ENCODE measurements around the gene DUSP15.

Gene DUSP15

DNA sequence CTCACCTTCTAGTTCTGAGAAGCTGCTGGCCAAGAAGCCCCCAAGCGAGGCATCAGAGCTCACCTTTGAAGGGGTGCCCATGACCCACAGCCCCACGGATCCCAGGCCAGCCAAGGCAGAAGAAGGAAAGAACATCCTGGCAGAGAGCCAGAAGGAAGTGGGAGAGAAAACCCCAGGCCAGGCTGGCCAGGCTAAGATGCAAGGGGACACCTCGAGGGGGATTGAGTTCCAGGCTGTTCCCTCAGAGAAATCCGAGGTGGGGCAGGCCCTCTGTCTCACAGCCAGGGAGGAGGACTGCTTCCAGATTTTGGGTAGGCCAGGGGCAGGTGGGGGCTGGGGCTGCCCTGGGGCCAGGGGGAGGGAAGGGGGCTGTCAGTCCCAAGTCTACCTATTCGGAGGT lies 48.9 kb downstream of the DUSP15 start:
- TF ChIP-seq, protein P1, sequence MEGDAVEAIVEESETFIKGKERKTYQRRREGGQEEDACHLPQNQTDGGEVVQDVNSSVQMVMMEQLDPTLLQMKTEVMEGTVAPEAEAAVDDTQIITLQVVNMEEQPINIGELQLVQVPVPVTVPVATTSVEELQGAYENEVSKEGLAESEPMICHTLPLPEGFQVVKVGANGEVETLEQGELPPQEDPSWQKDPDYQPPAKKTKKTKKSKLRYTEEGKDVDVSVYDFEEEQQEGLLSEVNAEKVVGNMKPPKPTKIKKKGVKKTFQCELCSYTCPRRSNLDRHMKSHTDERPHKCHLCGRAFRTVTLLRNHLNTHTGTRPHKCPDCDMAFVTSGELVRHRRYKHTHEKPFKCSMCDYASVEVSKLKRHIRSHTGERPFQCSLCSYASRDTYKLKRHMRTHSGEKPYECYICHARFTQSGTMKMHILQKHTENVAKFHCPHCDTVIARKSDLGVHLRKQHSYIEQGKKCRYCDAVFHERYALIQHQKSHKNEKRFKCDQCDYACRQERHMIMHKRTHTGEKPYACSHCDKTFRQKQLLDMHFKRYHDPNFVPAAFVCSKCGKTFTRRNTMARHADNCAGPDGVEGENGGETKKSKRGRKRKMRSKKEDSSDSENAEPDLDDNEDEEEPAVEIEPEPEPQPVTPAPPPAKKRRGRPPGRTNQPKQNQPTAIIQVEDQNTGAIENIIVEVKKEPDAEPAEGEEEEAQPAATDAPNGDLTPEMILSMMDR (IDR thresholded peaks at IDR 0.05; ENCODE audit: insufficient read depth, low read length, poor library complexity, severe bottlenecking) = no peak
- no peak for TF ChIP-seq EZH2phosphoT487 (conservative IDR thresholded peaks at IDR 0.05; ENCODE audit: low read length)
- Histone ChIP-seq H3K27me3 (ENCODE audit: low read length) (no peaks in the 10 kb centered on the region), H3F3A (ENCODE audit: insufficient read depth) (no peaks in the 10 kb centered on the region), H3K79me2 (ENCODE audit: insufficient read depth, low read length) (no peaks in the 10 kb centered on the region), H3K4me2 (ENCODE audit: low read depth, low read length, poor library complexity, severe bottlenecking) (no peak overlapping the region), H3K9ac (ENCODE audit: low read length) (no peak overlapping the region), H4K20me1 (ENCODE audit: low read depth, low read length) (no peaks in the 10 kb centered on the region), H3K27ac (ENCODE audit: low read depth, low read length) (no peak overlapping the region), H3K4me3 (ENCODE audit: insufficient read depth, low read length, poor library complexity, severe bottlenecking) (no peak overlapping the region), H3K9me3 (ENCODE audit: insufficient read depth, low read length) (no peaks in the 10 kb centered on the region), H3K9me2 (replicated peaks; ENCODE audit: insufficient read depth, low read length) (no peaks in the 10 kb centered on the region), H2AFZ (ENCODE audit: low read depth, low read length, severe bottlenecking) (no peak overlapping the region), H3K36me3 (ENCODE audit: low read length) (no peaks in the 10 kb centered on the region)

DNA sequence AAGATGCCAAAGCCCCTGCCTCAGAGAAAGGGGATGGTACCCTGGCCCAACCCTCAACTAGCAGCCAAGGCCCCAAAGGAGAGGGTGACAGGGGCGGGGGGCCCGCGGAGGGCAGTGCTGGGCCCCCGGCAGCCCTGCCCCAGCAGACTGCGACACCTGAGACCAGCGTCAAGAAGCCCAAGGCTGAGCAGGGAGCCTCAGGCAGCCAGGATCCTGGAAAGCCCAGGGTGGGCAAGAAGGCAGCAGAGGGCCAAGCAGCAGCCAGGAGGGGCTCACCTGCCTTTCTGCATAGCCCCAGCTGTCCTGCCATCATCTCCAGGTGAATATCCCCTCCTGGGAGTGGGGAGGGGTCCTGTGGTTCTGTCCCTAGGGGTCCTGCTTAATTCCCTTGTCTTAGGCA lies 50.1 kb downstream of the DUSP15 start:
- H3K27ac ChIP-seq (ENCODE audit: low read depth, low read length) = no peak overlapping the region
- no peak overlapping the region for H3K9ac ChIP-seq (ENCODE audit: low read length)
- no peaks in the 10 kb centered on the region for H3K79me2 ChIP-seq (ENCODE audit: insufficient read depth, low read length)
- no peaks in the 10 kb centered on the region for H3F3A ChIP-seq (ENCODE audit: insufficient read depth)
- no peak overlapping the region for H3K4me3 ChIP-seq (ENCODE audit: insufficient read depth, low read length, poor library complexity, severe bottlenecking)
- no peaks in the 10 kb centered on the region for H3K36me3 ChIP-seq (ENCODE audit: low read length)
- no peak overlapping the region for H3K4me2 ChIP-seq (ENCODE audit: low read depth, low read length, poor library complexity, severe bottlenecking)
- H2AFZ ChIP-seq (ENCODE audit: low read depth, low read length, severe bottlenecking) = no peak overlapping the region
- no peaks in the 10 kb centered on the region for H3K9me2 ChIP-seq (replicated peaks; ENCODE audit: insufficient read depth, low read length)
- H3K9me3 ChIP-seq (ENCODE audit: insufficient read depth, low read length) = no peaks in the 10 kb centered on the region
- no peaks in the 10 kb centered on the region for H4K20me1 ChIP-seq (ENCODE audit: low read depth, low read length)
- H3K27me3 ChIP-seq (ENCODE audit: low read length) = no peaks in the 10 kb centered on the region
- TF ChIP-seq EZH2phosphoT487 (conservative IDR thresholded peaks at IDR 0.05; ENCODE audit: low read length) = no peak
- TF ChIP-seq, protein P1 (IDR thresholded peaks at IDR 0.05; ENCODE audit: insufficient read depth, low read length, poor library complexity, severe bottlenecking) = no peak

DNA sequence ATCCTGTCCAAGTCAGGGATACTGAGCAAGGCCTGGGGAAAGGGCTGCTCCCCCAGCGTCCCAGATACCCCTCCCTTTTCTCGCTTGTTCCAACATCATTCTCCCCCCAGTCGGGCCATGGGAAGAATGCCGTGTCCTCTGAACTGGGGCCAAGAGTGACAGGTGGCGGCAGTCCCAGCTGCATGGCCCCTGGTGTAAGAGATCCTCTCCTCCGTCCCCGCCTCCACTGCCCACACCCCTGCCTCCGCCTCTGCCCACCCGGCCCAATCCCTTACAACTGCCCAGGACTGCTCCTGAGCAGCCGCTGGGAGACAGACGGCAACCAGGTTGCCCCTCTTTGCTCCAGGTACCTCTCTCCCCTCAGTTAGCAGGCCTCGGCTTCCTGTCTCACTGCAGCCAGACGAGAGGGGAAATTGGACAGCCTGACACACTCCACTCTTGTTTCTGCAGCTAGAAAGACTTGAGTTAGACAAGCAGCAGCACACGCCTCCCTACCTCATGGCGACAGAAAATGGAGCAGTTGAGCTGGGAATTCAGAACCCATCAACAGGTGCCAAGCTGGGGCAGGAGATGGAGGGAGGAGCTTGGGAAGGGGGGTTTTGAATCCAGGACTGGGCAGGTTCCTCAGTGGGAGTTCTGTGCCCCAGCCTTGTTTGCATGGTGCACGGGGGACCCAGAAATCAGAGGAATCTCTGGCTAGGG lies 51.1 kb downstream of the DUSP15 start, which contains the start of gene MYLK2:
MYLK2 (plus strand) TSS at position 274 of the 702 bp plus-strand sequence; CDS start at position 499, 225 bp downstream.
- Histone ChIP-seq H4K20me1 (ENCODE audit: low read depth, low read length) (no peaks in the 10 kb centered on the region), H3K4me3 (ENCODE audit: insufficient read depth, low read length, poor library complexity, severe bottlenecking) (no peak within 1 kb of the TSS), H3K36me3 (ENCODE audit: low read length) (no peaks in the 10 kb centered on the region), H3K9ac (ENCODE audit: low read length) (no peak within 1 kb of the TSS), H3K27me3 (ENCODE audit: low read length) (no peaks in the 10 kb centered on the region), H3F3A (ENCODE audit: insufficient read depth) (no peaks in the 10 kb centered on the region), H3K4me2 (ENCODE audit: low read depth, low read length, poor library complexity, severe bottlenecking) (no peak within 1 kb of the TSS), H3K9me2 (replicated peaks; ENCODE audit: insufficient read depth, low read length) (no peaks in the 10 kb centered on the region), H3K79me2 (ENCODE audit: insufficient read depth, low read length) (no peaks in the 10 kb centered on the region), H2AFZ (ENCODE audit: low read depth, low read length, severe bottlenecking) (no peak within 1 kb of the TSS), H3K9me3 (ENCODE audit: insufficient read depth, low read length) (no peaks in the 10 kb centered on the region), H3K27ac (ENCODE audit: low read depth, low read length) (no peak within 1 kb of the TSS)
- TF ChIP-seq, protein P1 (IDR thresholded peaks at IDR 0.05; ENCODE audit: insufficient read depth, low read length, poor library complexity, severe bottlenecking) = no peak

All from SU-DHL-6 (cell line).